HCT116 (cell line): Measurements from ENCODE around the gene BTBD9. TPM values are rescaled to one million over a fixed set of nuclear protein-coding genes. Genes with fewer than 3 reads are reported as not detected.

Source experiments
- ATAC-seq: fragments of 200-7000 bp; cut with Tn5 transposase; 2 replicates; pipeline ENCODE4 v1.9.1; 2020; ENCODE audit warnings: mild to moderate bottlenecking, moderate library complexity
- BruUV-seq: library from RNA; stranded (reverse); fragments of 400-500 nt; replicated peaks from 2 replicates; lab custom pipeline; 2021; lab: Mats Ljungman, UMichigan
- CTCF ChIA-PET: fragments of 300-600 bp; sonication (Branson Sonifier 250); formaldehyde crosslinking; loops from one replicate; lab custom pipeline; 2021; ENCODE audit warnings: antibody characterized with exemption; lab: Charles Lee
- POLR2A ChIA-PET: fragments of 300-600, 350-600 bp; sonication (Branson Sonifier 250); formaldehyde crosslinking; loops from one replicate; lab custom pipeline; 2021; ENCODE audit warnings: antibody characterized with exemption; lab: Charles Lee
- RAD21 ChIA-PET, 2 experiments: fragments of 300-600 bp; sonication (Branson Sonifier 250); formaldehyde crosslinking; loops; one replicate each; lab custom pipeline; 2023; ENCODE audit warnings: low total read pairs in 2 of 2; ENCODE audit not compliant: uncharacterized antibody in 2 of 2, unreplicated experiment in 2 of 2, low non-redundant PET in 1 of 2; lab: Charles Lee
- DNase-seq: peaks from one replicate; pipeline ENCODE4 v3.0.0-alpha.2; 2010; ENCODE audit warnings: low read depth, low spot score
- H2AFZ ChIP-seq: fragments of 200-600 bp; shearing (Covaris generic), sonication (generic); 2 replicates; pipeline ENCODE4 v1.6.1; 2017; ENCODE audit warnings: low read depth, mixed run types, mixed read lengths, antibody characterized with exemption, low read length; ENCODE audit not compliant: poor library complexity, severe bottlenecking
- H3K27ac ChIP-seq: 2 replicates; pipeline ENCODE4 v1.5.1; 2012; ENCODE audit warnings: low read depth, low read length
- H3K27me3 ChIP-seq: fragments of 200-600 bp; sonication (generic); 2 replicates; pipeline ENCODE4 v1.6.1; 2016; ENCODE audit warnings: mixed run types, low read length, mixed read lengths; ENCODE audit not compliant: insufficient read depth
- H3K36me3 ChIP-seq, 2 experiments: fragments of 200-500 bp in 1 of 2; fragments of 200-600 bp in 1 of 2; sonication (Bioruptor generic) in 1 of 2; sonication (generic) in 1 of 2; 2 replicates each; pipeline versions ENCODE4 v1.5.1 to v1.6.1; 2014 to 2016; ENCODE audit warnings: low read length in 2 of 2, inconsistent platforms in 1 of 2, mixed read lengths in 1 of 2, mixed run types in 1 of 2; ENCODE audit not compliant: insufficient read depth in 2 of 2, control insufficient read depth in 1 of 2
- H3K4me1 ChIP-seq, 2 experiments: fragments of 200-600 bp in 1 of 2; sonication (generic) in 1 of 2; 2 replicates each; pipeline versions ENCODE4 v1.5.1 to v1.6.1; 2012 to 2017; ENCODE audit warnings: low read length in 2 of 2, inconsistent platforms in 1 of 2, mild to moderate bottlenecking in 1 of 2, mixed read lengths in 1 of 2, mixed run types in 1 of 2, moderate library complexity in 1 of 2; ENCODE audit not compliant: insufficient read depth in 2 of 2, control insufficient read depth in 1 of 2
- H3K4me2 ChIP-seq: fragments of 200-600 bp; sonication (generic); 2 replicates; pipeline ENCODE4 v1.6.1; 2017; ENCODE audit warnings: mixed run types, low read length, mixed read lengths
- H3K4me3 ChIP-seq, 2 experiments: fragments of 200-600 bp in 1 of 2; sonication (generic) in 1 of 2; replicated peaks in 1 of 2; 2 replicates each; pipeline ENCODE4 v1.5.1; 2011 to 2016; ENCODE audit warnings: low read length in 2 of 2, control low read depth in 1 of 2, low read depth in 1 of 2, mild to moderate bottlenecking in 1 of 2, mixed read lengths in 1 of 2, mixed run types in 1 of 2
- H3K79me2 ChIP-seq: fragments of 200-600 bp; sonication (generic); 2 replicates; pipeline ENCODE4 v1.6.1; 2017; ENCODE audit warnings: mild to moderate bottlenecking, mixed run types, low read length, moderate library complexity, mixed read lengths; ENCODE audit not compliant: insufficient read depth
- H3K9ac ChIP-seq: fragments of 200-600 bp; sonication (generic); 2 replicates; pipeline ENCODE4 v1.6.1; 2016; ENCODE audit warnings: low read length, mixed read lengths
- H3K9me2 ChIP-seq: fragments of 200-600 bp; sonication (generic), shearing (Covaris generic); 2 replicates; pipeline ENCODE4 v1.6.1; 2017; ENCODE audit warnings: mixed run types, mild to moderate bottlenecking, moderate library complexity; ENCODE audit not compliant: insufficient read depth
- H3K9me3 ChIP-seq, 2 experiments: fragments of 200-500 bp in 1 of 2; fragments of 200-600 bp in 1 of 2; sonication (Bioruptor generic) in 1 of 2; sonication (generic) in 1 of 2; 2 replicates each; pipeline ENCODE4 v1.6.1; 2014 to 2017; ENCODE audit warnings: low read length in 2 of 2, mixed read lengths in 2 of 2, inconsistent platforms in 1 of 2, low read depth in 1 of 2, mild to moderate bottlenecking in 1 of 2, mixed run types in 1 of 2, moderate library complexity in 1 of 2; ENCODE audit not compliant: control insufficient read depth in 1 of 2, insufficient read depth in 1 of 2
- H4K20me1 ChIP-seq: fragments of 200-600 bp; sonication (generic), shearing (Covaris generic); 2 replicates; pipeline ENCODE4 v1.6.1; 2017; ENCODE audit warnings: mixed run types, mild to moderate bottlenecking, moderate library complexity; ENCODE audit not compliant: insufficient read depth
- CBX3 ChIP-seq: IDR thresholded peaks from 2 replicates; pipeline ENCODE4 v1.6.1; 2012; ENCODE audit warnings: low read depth
- EZH2 ChIP-seq: fragments of 200-600 bp; sonication (generic); IDR thresholded peaks from 2 replicates; pipeline ENCODE4 v1.6.1; 2017; ENCODE audit warnings: antibody characterized with exemption, mixed run types
- FOSL1 ChIP-seq: IDR thresholded peaks from 2 replicates; pipeline ENCODE4 v1.6.1; 2012; ENCODE audit warnings: low read depth
- JUND ChIP-seq: IDR thresholded peaks from 2 replicates; pipeline ENCODE4 v1.6.1; 2012
- POLR2A ChIP-seq: IDR thresholded peaks from 2 replicates; pipeline ENCODE4 v1.7.0; 2011; ENCODE audit warnings: borderline replicate concordance; ENCODE audit not compliant: insufficient read depth, insufficient read length; ENCODE audit errors: extremely low read depth
- SRF ChIP-seq: IDR thresholded peaks from 2 replicates; pipeline ENCODE4 v1.6.1; 2012; ENCODE audit warnings: low read depth
- TCF7L2 ChIP-seq: IDR thresholded peaks from 2 replicates; pipeline ENCODE4 v1.7.0; 2011; ENCODE audit warnings: borderline replicate concordance, inconsistent platforms; ENCODE audit not compliant: insufficient read depth, insufficient read length; ENCODE audit errors: extremely low read depth
- YY1 ChIP-seq: IDR thresholded peaks from 2 replicates; pipeline ENCODE4 v1.6.1; 2011; ENCODE audit warnings: low read length, low read depth, moderate library complexity, mild to moderate bottlenecking; ENCODE audit not compliant: insufficient replicate concordance; ENCODE audit errors: extremely low read depth
- ZFX ChIP-seq: fragments of 450-650 bp; IDR thresholded peaks from 2 replicates; pipeline ENCODE4 v1.6.1; 2017
- intact Hi-C: fragments of 100-400 bp; cut with micrococcal nuclease; formaldehyde crosslinking; loops from 2 replicates; pipeline ENCODE4 v1.10.0; 2022
- total RNA-seq: library from RNA; stranded (reverse); gene quantifications from one replicate; pipeline ENCODE4 v1.2.1, GENCODE V29; 2021; ENCODE audit not compliant: unreplicated experiment
- TF ChIP-seq, protein P1 (sequence below): IDR thresholded peaks from 2 replicates; pipeline ENCODE4 v1.6.1; 2011; ENCODE audit warnings: mild to moderate bottlenecking, low read length, moderate library complexity; ENCODE audit not compliant: insufficient replicate concordance; ENCODE audit errors: extremely low read depth
- TF ChIP-seq, protein P2 (sequence below): IDR thresholded peaks from 2 replicates; pipeline ENCODE4 v1.6.1; 2012
- TF ChIP-seq, protein P3 (sequence below), 3 experiments: fragments of 200-600 bp in 1 of 3; sonication (generic) in 1 of 3; IDR thresholded peaks in 2 of 3; conservative IDR thresholded peaks in 1 of 3; 2 replicates each; pipeline ENCODE4 v1.5.1; 2012 to 2017; ENCODE audit warnings: low read depth in 2 of 3, low read length in 2 of 3, antibody characterized with exemption in 1 of 3, borderline replicate concordance in 1 of 3, control low read depth in 1 of 3, mild to moderate bottlenecking in 1 of 3, mixed read lengths in 1 of 3, mixed run types in 1 of 3, moderate library complexity in 1 of 3; ENCODE audit not compliant: insufficient read depth in 1 of 3

BTBD9 gene
- total RNA-seq, 1 experiment from 2014 or later, result 10.9 TPM

DNA sequence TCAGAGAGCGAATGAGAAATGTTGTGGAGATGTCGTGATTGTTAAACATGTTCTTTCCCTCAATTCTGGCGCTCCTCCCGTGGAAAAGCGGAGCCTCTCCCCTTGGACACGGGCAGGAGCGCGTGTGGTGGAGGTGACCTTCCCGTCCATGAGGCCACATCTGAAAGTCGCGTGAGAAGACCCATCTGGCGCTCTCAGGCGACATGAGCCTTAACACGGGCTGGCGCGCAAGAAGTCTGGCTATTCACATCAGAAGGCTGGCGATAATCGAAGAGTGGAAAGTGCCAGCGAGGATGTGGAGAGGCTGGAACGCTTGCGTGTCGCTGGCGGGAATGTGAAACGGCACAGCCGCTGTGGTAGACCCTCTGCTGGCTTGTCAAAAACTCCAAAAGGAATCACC lies 478.9 kb downstream of the BTBD9 start (continued):
- TF ChIP-seq, protein P1, sequence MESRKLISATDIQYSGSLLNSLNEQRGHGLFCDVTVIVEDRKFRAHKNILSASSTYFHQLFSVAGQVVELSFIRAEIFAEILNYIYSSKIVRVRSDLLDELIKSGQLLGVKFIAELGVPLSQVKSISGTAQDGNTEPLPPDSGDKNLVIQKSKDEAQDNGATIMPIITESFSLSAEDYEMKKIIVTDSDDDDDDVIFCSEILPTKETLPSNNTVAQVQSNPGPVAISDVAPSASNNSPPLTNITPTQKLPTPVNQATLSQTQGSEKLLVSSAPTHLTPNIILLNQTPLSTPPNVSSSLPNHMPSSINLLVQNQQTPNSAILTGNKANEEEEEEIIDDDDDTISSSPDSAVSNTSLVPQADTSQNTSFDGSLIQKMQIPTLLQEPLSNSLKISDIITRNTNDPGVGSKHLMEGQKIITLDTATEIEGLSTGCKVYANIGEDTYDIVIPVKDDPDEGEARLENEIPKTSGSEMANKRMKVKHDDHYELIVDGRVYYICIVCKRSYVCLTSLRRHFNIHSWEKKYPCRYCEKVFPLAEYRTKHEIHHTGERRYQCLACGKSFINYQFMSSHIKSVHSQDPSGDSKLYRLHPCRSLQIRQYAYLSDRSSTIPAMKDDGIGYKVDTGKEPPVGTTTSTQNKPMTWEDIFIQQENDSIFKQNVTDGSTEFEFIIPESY, result no peak
- no peak for TF ChIP-seq FOSL1
- no peak for TF ChIP-seq ZFX
- no peak for TF ChIP-seq JUND
- TF ChIP-seq, protein P2, sequence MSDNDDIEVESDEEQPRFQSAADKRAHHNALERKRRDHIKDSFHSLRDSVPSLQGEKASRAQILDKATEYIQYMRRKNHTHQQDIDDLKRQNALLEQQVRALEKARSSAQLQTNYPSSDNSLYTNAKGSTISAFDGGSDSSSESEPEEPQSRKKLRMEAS, result no peak
- no peak for TF ChIP-seq POLR2A
- TF ChIP-seq, all 23 proteins: peak for 0

DNA sequence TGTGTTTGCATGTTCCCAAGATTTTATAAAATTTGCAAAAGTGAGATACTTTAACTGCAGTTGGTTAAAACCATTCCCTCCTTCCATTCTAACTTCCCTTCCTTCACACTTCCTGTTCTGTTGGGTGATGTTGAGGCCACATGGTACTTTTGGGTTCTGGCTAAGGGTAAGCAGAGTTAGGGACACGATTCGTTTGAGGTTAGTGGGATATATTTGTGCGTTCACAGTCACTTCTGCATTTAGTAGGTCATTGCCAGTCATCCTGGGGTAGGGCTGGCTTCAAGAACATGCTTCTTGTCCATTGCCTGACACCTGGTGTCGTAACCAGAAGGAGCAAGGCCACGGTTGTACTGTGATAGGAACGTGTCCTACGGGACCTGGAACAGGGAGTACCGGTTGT lies 480.1 kb downstream of the BTBD9 start:
- ATAC-seq, result no peak
- Histone ChIP-seq H3K79me2 (no peaks in the 10 kb centered on the region), H3K4me3 (no peak overlapping the region), H4K20me1 (no peaks in the 10 kb centered on the region), H3K27ac (no peak overlapping the region), H3K9ac (no peak overlapping the region)
- intact Hi-C loops, result no loop called here
- DNase-seq, result no peak
- TF ChIP-seq YY1 (no peak), EZH2 (no peak), CBX3 (no peak), JUND (no peak), TCF7L2 (no peak), POLR2A (no peak), SRF (no peak)
- TF ChIP-seq, protein P3, sequence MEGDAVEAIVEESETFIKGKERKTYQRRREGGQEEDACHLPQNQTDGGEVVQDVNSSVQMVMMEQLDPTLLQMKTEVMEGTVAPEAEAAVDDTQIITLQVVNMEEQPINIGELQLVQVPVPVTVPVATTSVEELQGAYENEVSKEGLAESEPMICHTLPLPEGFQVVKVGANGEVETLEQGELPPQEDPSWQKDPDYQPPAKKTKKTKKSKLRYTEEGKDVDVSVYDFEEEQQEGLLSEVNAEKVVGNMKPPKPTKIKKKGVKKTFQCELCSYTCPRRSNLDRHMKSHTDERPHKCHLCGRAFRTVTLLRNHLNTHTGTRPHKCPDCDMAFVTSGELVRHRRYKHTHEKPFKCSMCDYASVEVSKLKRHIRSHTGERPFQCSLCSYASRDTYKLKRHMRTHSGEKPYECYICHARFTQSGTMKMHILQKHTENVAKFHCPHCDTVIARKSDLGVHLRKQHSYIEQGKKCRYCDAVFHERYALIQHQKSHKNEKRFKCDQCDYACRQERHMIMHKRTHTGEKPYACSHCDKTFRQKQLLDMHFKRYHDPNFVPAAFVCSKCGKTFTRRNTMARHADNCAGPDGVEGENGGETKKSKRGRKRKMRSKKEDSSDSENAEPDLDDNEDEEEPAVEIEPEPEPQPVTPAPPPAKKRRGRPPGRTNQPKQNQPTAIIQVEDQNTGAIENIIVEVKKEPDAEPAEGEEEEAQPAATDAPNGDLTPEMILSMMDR (IDR thresholded peaks at IDR 0.05 in 2 of 3, conservative IDR thresholded peaks at IDR 0.05 in 1 of 3; ENCODE audit: borderline replicate concordance in 1 of 3, insufficient read depth in 1 of 3, low read depth in 2 of 3, low read length in 2 of 3), result no peak
- TF ChIP-seq, all 23 proteins: peak for 0
- Histone ChIP-seq H3K36me3 (no peaks in the 10 kb centered on the region), H3K27me3 (no peaks in the 10 kb centered on the region), H2AFZ (no peak overlapping the region), H3K4me2 (no peak overlapping the region), H3K9me2 (no peaks in the 10 kb centered on the region), H3K9me3 (no peaks in the 10 kb centered on the region), H3K4me1 (no peaks in the 10 kb centered on the region)
- RAD21 ChIA-PET, result no interaction called here
- POLR2A ChIA-PET, result no interaction called here
- CTCF ChIA-PET, result no interaction called here
- no TSS peak for BruUV-seq
